ENCODE results near the gene SMTNL2.
A peak's percentile ranks its signal among the peaks of the same experiment; 100 is the strongest.

SMTNL2 gene

DNA sequence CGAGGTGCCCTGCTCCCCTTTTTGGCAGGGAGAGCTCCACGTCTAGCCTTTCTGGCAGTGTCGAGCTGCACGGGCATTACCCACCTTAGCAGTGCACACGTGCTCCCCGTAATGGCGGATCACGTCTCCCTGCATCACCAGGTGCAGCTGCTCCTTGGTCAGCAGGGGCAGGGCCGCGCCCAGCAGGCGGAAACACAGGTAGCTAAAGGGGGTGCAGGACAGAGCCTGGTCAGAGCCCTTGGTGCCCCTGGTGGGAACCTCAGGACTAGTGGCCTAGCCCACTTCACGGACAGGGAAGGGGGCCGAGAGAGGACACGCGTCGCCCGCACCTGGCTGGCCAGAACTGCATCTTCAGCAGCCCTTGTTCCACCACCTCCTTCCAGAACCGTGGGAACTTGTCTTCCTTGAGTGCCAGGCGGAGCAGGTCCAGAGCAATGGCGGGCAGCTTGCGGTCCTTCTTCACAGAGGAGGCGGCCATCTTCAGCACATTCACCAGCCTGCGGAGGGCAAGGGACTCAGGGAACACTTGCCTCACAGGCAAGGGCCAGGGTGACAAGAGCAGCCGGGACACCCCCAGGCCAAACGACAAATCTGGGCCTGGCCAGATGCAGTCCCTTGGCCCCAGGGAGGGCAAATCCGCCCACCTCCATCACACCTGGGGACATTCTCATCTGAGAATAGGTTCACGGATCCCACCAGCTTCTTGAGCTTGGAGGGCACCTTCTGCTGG is 32.4 kb upstream of the SMTNL2 start:
- TF ChIP-seq, protein P1, sequence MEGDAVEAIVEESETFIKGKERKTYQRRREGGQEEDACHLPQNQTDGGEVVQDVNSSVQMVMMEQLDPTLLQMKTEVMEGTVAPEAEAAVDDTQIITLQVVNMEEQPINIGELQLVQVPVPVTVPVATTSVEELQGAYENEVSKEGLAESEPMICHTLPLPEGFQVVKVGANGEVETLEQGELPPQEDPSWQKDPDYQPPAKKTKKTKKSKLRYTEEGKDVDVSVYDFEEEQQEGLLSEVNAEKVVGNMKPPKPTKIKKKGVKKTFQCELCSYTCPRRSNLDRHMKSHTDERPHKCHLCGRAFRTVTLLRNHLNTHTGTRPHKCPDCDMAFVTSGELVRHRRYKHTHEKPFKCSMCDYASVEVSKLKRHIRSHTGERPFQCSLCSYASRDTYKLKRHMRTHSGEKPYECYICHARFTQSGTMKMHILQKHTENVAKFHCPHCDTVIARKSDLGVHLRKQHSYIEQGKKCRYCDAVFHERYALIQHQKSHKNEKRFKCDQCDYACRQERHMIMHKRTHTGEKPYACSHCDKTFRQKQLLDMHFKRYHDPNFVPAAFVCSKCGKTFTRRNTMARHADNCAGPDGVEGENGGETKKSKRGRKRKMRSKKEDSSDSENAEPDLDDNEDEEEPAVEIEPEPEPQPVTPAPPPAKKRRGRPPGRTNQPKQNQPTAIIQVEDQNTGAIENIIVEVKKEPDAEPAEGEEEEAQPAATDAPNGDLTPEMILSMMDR (IDR thresholded peaks at IDR 0.05; ENCODE audit: low read depth, low read length, missing control alignments): no peak
- DNase-seq (ENCODE audit: extremely low read depth, low read depth): no peak
- no peak overlapping the region for H3K4me3 ChIP-seq (replicated peaks; ENCODE audit: low read depth, low read length)

DNA sequence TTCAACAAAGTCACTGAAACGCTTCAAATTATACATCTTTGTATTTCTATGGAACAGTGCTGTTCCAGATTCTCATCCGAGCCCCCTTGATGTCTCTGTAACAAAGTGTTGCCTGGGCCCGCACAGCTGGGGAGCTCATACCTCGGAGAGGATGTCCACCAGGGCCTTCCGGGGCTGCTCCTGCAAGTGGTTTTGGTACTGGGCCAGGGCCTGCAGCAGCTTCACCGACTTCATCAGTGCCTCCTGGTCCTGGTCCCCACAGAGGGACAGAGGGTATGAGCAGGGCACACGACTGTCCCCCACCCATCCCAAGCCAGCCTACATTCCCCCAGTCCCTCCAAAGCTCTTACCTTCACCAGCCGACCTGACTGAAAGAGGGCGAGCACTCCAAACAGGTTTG is 30.7 kb upstream of the SMTNL2 start:
- TF ChIP-seq, protein P1 (IDR thresholded peaks at IDR 0.05; ENCODE audit: low read depth, low read length, missing control alignments): no peak
- no peak for DNase-seq (ENCODE audit: extremely low read depth, low read depth)
- peak overlapping the region; percentile 93 for H3K4me3 ChIP-seq (replicated peaks; ENCODE audit: low read depth, low read length)

DNA sequence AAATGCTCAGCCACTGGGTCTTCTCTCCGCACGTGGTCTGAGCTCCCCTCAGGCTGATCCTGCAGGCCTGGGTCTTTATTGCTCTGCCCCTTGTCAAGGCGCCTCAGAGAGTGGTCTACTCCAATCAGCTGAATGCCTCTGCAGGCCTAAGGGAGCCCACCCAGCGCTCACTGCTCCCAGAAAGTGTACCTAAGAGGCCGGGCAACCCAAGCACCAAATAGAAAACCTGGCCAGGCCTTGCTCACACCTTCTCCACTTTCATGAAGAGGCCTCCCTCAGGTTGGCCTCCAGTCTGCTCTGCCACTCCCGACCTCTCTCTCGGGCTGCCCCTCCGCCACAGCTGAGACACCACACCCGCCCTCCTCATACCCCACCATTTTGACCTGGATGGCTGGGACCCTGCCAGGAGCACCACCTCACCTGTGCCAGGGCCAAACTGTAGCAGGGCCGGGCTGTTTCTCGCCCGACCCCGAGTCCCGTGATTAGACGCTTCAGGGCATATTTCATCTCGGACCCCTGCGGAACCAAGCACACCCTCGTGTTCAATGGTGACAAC is 29.8 kb upstream of the SMTNL2 start:
- TF ChIP-seq, protein P1 (IDR thresholded peaks at IDR 0.05; ENCODE audit: low read depth, low read length, missing control alignments): no peak
- peak overlapping the region; percentile 93 for H3K4me3 ChIP-seq (replicated peaks; ENCODE audit: low read depth, low read length)
- no peak for DNase-seq (ENCODE audit: extremely low read depth, low read depth)

DNA sequence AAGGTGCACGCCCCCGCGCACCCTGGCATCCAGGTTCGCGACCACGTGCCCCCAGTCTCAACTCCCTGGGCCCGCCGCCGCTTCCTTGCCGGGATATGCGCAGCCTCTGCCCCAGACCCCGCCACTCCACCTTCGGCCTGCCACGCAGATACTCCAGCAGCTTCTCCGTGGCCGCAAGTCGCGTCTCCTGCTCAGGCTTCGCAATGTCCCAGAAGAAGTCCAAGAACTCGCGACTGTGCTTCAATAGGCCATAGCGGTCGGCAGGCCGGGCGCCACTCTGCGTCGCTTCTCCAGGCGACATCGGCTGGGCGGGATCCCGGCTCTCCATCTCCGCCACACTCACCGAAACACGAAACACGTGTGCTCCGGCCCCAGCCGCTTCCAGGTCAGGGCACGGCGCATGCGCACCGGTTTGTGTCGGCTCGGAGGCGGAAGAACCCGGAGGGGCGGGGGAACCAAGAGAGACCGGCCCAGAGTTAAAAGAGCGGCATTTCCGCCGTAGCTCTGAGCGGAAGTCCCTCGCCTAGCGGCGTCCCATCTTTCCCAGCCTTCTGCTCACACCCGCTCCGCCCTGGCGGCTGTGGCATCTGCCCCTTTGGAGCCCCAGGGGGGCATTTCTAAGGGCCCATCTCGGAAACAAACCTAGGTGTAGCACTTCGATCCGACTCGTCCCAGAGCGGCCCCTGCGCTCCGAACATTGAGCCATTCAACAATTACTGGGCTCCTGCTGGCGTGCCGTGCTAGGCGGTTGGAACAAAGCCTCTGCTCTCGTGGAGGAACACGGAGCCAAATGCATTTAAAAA is 29.1 kb upstream of the SMTNL2 start, which contains the start of gene MYBBP1A:
TSS of gene MYBBP1A (minus strand) at position 388 of the 803 bp plus-strand sequence. CDS start at position 328, 60 bp downstream.
- H3K4me3 ChIP-seq (replicated peaks; ENCODE audit: low read depth, low read length): peak within 1 kb of the TSS; percentile 93
- peak; percentile 85 for DNase-seq (ENCODE audit: extremely low read depth, low read depth)

DNA sequence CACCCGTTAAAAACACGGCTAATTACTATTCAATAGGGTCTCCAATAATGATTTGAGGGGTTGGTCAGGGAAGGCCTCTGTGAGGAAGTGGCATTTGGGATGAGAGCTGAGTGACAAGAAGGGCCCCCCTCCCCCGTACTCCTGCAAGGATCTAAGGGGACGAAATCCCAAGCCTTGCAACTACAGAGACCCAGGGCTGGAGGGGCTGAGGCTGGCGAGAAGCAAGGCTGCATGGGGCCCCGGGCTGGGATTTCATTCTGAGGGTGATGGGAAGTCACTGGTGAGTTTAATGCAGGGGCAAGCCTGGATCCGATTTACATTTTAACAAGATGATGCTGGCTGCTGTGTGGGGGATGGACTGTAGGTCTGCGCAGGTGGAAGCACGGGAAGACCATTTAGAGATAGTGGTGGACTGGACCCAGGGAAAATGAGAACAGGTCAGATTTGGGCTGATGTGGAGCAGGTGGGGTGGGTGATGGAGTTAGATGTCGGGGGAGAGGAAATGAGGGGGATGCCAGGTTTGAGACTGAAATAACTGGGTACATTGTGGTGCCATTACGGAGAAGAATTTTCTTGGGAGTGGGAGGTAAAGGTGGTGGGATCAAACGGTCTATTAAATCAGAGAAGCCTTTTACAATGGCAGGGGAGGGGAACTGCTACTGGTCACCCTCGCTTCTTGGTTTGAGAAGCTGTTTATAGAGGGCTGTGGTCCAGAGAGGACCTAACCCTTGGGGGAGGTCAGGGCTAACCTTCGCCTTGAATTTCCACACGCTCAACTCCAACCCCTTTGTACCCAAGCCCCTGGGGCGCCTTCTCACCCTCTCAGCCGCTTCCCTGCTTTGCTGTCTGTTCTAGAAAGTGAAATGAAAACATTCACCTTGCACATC is 28.2 kb upstream of the SMTNL2 start:
- H3K4me3 ChIP-seq (replicated peaks; ENCODE audit: low read depth, low read length): peak overlapping the region; percentile 93
- no peak for DNase-seq (ENCODE audit: extremely low read depth, low read depth)
- TF ChIP-seq, protein P1 (IDR thresholded peaks at IDR 0.05; ENCODE audit: low read depth, low read length, missing control alignments): no peak

More for the DNA sequence above, 29.1 kb upstream of the SMTNL2 start, which contains the start of gene MYBBP1A:
- TF ChIP-seq, protein P1 (IDR thresholded peaks at IDR 0.05; ENCODE audit: low read depth, low read length, missing control alignments): peak; percentile 31

DNA sequence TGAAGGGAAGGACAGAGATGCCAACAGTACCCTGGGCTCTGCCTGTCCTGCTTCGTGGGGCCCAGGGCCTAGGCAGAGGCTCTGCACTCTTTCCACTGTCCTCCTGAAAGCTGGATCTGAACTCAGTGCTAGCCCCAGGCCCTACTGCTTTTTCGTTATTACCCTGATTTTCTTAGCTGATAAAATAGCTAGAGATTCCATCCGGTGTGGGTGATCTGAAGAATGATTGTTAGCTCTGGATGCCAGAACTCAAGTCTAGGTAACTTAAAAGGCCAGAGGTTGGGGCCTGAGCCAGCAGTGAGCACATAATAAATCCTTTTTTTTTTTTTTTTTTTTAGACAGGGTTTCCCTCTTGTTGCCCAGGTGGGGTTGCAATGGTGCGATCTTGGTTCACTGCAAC is 27.3 kb upstream of the SMTNL2 start:
- no peak for DNase-seq (ENCODE audit: extremely low read depth, low read depth)
- H3K4me3 ChIP-seq (replicated peaks; ENCODE audit: low read depth, low read length): no peak overlapping the region
- TF ChIP-seq, protein P1 (IDR thresholded peaks at IDR 0.05; ENCODE audit: low read depth, low read length, missing control alignments): no peak

Data from HFF-Myc (cell line).